Thoracic aorta (tissue), 2 donors: Measurements from ENCODE around the gene RPS6KA6. TPM values are rescaled to one million over a fixed set of nuclear protein-coding genes. Genes with fewer than 3 reads are reported as not detected.

ENCODE experiments used
- ATAC-seq: fragments of 150-250 bp; one replicate; pipeline ENCODE4 v1.8.0; 2017; ENCODE audit warnings: low read depth; ENCODE audit not compliant: insufficient number of reproducible peaks, low FRiP score
- DNase-seq: peaks from one replicate; pipeline ENCODE4 v3.0.0-alpha.2; 2020; ENCODE audit warnings: low spot score
- H3K27ac ChIP-seq, 2 donors: fragments of 200-600 bp; sonication (generic); 1 replicate in 1 of 2; 2 replicates in 1 of 2; pipeline ENCODE4 v1.5.1; 2016; ENCODE audit warnings: mild to moderate bottlenecking in 2 of 2, moderate library complexity in 2 of 2
- H3K27me3 ChIP-seq: fragments of 200-600 bp; sonication (generic); replicated peaks from 2 replicates; pipeline ENCODE4 v1.6.0; 2016; ENCODE audit warnings: mild to moderate bottlenecking; ENCODE audit not compliant: insufficient read depth
- H3K36me3 ChIP-seq: fragments of 200-600 bp; sonication (generic); one replicate; pipeline ENCODE4 v1.5.1; 2016
- H3K4me1 ChIP-seq, 2 donors: fragments of 200-600 bp; sonication (generic); 1 replicate in 1 of 2; 2 replicates in 1 of 2; pipeline versions ENCODE4 v1.5.1 to v1.6.0; 2016; ENCODE audit warnings: low read depth in 2 of 2, mild to moderate bottlenecking in 1 of 2; ENCODE audit not compliant: control insufficient read depth in 1 of 2
- H3K4me3 ChIP-seq: fragments of 200-600 bp; sonication (generic); 2 replicates; pipeline ENCODE4 v1.5.1; 2016; ENCODE audit warnings: mild to moderate bottlenecking
- H3K9me3 ChIP-seq: fragments of 200-600 bp; sonication (generic); 2 replicates; pipeline ENCODE4 v1.5.1; 2016
- CTCF ChIP-seq: fragments of 200-600 bp; sonication (generic); IDR thresholded peaks from one replicate; pipeline ENCODE4 v1.5.1; 2019; ENCODE audit warnings: antibody characterized with exemption
- total RNA-seq, 2 donors: library from RNA; depleted of rRNA; stranded (reverse); fragments of >200 nt; gene quantifications; one replicate each; pipeline versions ENCODE4 v1.1.0 to v1.2.3, GENCODE V29; 2016

Gene RPS6KA6
- total RNA-seq, 2 donors from 2014 or later, result 8.5 to 9.6 TPM

- DNase-seq, result no peak
- no peak for TF ChIP-seq CTCF
- Histone ChIP-seq H3K27ac (no peak overlapping the region), H3K4me1 (no peaks in the 10 kb centered on the region), H3K36me3 (no peaks in the 10 kb centered on the region), H3K9me3 (no peaks in the 10 kb centered on the region), H3K27me3 (no peaks in the 10 kb centered on the region), H3K4me3 (no peak overlapping the region)
- ATAC-seq, result no peak
These were observed 30.7 kb upstream of the RPS6KA6 start for GRCh38 chrX:84218726-84219125.

- Histone ChIP-seq H3K27me3 (no peaks in the 10 kb centered on the region), H3K4me3 (no peak overlapping the region), H3K36me3 (no peaks in the 10 kb centered on the region), H3K4me1 (no peaks in the 10 kb centered on the region), H3K9me3 (no peaks in the 10 kb centered on the region), H3K27ac (no peak overlapping the region)
- TF ChIP-seq CTCF, result no peak
- no peak for ATAC-seq
- DNase-seq, result no peak
These were observed 28.9 kb upstream of the RPS6KA6 start for GRCh38 chrX:84216881-84217280.

GRCh38 chrX:84216406-84216805 lies 28.4 kb upstream of the RPS6KA6 start:
- H3K4me3 ChIP-seq, result no peak overlapping the region
- no peaks in the 10 kb centered on the region for H3K36me3 ChIP-seq
- ATAC-seq, result no peak
- no peak overlapping the region for H3K27ac ChIP-seq
- no peaks in the 10 kb centered on the region for H3K4me1 ChIP-seq
- no peaks in the 10 kb centered on the region for H3K9me3 ChIP-seq
- no peak for TF ChIP-seq CTCF
- DNase-seq, result no peak
- H3K27me3 ChIP-seq, result no peaks in the 10 kb centered on the region

- TF ChIP-seq CTCF, result no peak
- Histone ChIP-seq H3K4me3 (no peak overlapping the region), H3K9me3 (no peaks in the 10 kb centered on the region), H3K27me3 (no peaks in the 10 kb centered on the region), H3K27ac (no peak overlapping the region), H3K4me1 (no peaks in the 10 kb centered on the region), H3K36me3 (no peaks in the 10 kb centered on the region)
- DNase-seq, result no peak
- ATAC-seq, result no peak
These were observed 17.3 kb upstream of the RPS6KA6 start for GRCh38 chrX:84205276-84205675.

- no peak for TF ChIP-seq CTCF
- ATAC-seq, result no peak
- Histone ChIP-seq H3K36me3 (no peaks in the 10 kb centered on the region), H3K4me1 (no peaks in the 10 kb centered on the region), H3K27me3 (no peaks in the 10 kb centered on the region), H3K4me3 (no peak overlapping the region), H3K27ac (no peak overlapping the region), H3K9me3 (no peaks in the 10 kb centered on the region)
- DNase-seq, result no peak
These were observed 11.7 kb upstream of the RPS6KA6 start for GRCh38 chrX:84199688-84200087.
